Bronchial epithelial cell (primary cell): ENCODE measurements around the gene VSIR. TPM values are rescaled to one million over a fixed set of nuclear protein-coding genes. Genes with fewer than 3 reads are reported as not detected.

Source experiments
- DNase-seq: peaks from one replicate; pipeline ENCODE4 v3.0.0-alpha.2; 2010; ENCODE audit warnings: low read depth
- FAIRE-seq: peaks from 2 replicates; lab custom pipeline; 2011; peaks lifted over from hg19 to GRCh38; lab: Jason Lieb, UNC
- H3K27me3 ChIP-seq: 2 replicates; pipeline ENCODE4 v1.5.1; 2011; ENCODE audit warnings: low read length; ENCODE audit not compliant: control insufficient read depth, insufficient read depth
- H3K36me3 ChIP-seq: 2 replicates; pipeline ENCODE4 v1.5.1; 2011; ENCODE audit warnings: low read length; ENCODE audit not compliant: control insufficient read depth, insufficient read depth
- H3K4me3 ChIP-seq: 2 replicates; pipeline ENCODE4 v1.5.1; 2011; ENCODE audit warnings: mild to moderate bottlenecking, low read depth, low read length, control low read depth
- total RNA-seq: library from RNA; depleted of rRNA; stranded (reverse); fragments of >200 nt; gene quantifications from 2 replicates; pipeline ENCODE4 v1.2.1, GENCODE V29; 2014
- TF ChIP-seq, protein P1 (sequence below): IDR thresholded peaks from 2 replicates; pipeline ENCODE4 v1.5.1; 2011; ENCODE audit warnings: mild to moderate bottlenecking, moderate library complexity, low read length, control low read depth, inconsistent platforms; ENCODE audit not compliant: insufficient read depth, severe bottlenecking

VSIR gene
- total RNA-seq, 1 donor from 2014 or later = 7.9 TPM

- no peak overlapping the region for H3K4me3 ChIP-seq
- FAIRE-seq = no peak
- TF ChIP-seq, protein P1, sequence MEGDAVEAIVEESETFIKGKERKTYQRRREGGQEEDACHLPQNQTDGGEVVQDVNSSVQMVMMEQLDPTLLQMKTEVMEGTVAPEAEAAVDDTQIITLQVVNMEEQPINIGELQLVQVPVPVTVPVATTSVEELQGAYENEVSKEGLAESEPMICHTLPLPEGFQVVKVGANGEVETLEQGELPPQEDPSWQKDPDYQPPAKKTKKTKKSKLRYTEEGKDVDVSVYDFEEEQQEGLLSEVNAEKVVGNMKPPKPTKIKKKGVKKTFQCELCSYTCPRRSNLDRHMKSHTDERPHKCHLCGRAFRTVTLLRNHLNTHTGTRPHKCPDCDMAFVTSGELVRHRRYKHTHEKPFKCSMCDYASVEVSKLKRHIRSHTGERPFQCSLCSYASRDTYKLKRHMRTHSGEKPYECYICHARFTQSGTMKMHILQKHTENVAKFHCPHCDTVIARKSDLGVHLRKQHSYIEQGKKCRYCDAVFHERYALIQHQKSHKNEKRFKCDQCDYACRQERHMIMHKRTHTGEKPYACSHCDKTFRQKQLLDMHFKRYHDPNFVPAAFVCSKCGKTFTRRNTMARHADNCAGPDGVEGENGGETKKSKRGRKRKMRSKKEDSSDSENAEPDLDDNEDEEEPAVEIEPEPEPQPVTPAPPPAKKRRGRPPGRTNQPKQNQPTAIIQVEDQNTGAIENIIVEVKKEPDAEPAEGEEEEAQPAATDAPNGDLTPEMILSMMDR = no peak
- DNase-seq = no peak
- no peaks in the 10 kb centered on the region for H3K27me3 ChIP-seq
- no peaks in the 10 kb centered on the region for H3K36me3 ChIP-seq
Measured at GRCh38 chr10:71697938-71698709, 75.2 kb downstream of the VSIR start.

Other genes starting within 250 kb of the VSIR start
- gene C10orf105, start 53.7 kb downstream of the VSIR start, total RNA-seq = not detected in 2 replicates
- 1,098 and 1,124 TPM in 2 replicates for gene PSAP, start 77.7 kb upstream of the VSIR start, total RNA-seq
- gene CHST3, start 190.9 kb upstream of the VSIR start, total RNA-seq = 11.4 and 16.6 TPM in 2 replicates